Neural cell (in vitro differentiated cells): Measurements from ENCODE around the gene RASGRP2. TPM values are rescaled to one million over a fixed set of nuclear protein-coding genes. Genes with fewer than 3 reads are reported as not detected.

Source experiments
- H2AFZ ChIP-seq: fragments of 200-600, 300-800 bp; sonication (generic), shearing (Covaris generic); 2 replicates; pipeline ENCODE4 v1.6.0; 2014; ENCODE audit warnings: low read depth, mild to moderate bottlenecking, antibody characterized with exemption, low read length, moderate library complexity
- H3F3A ChIP-seq: fragments of 200-600 bp; shearing (Covaris generic); 2 replicates; pipeline ENCODE4 v1.6.1; 2016; ENCODE audit warnings: mild to moderate bottlenecking, moderate library complexity, mixed read lengths, antibody characterized with exemption, low read length; ENCODE audit not compliant: insufficient read depth, poor library complexity, severe bottlenecking
- H3K27ac ChIP-seq: fragments of 200-600, 300-800 bp; sonication (generic), shearing (Covaris generic); 2 replicates; pipeline ENCODE4 v1.5.1; 2014; ENCODE audit warnings: mild to moderate bottlenecking, low read length, moderate library complexity
- H3K27me3 ChIP-seq: fragments of 300-800, 200-600 bp; sonication (generic), shearing (Covaris generic); 2 replicates; pipeline ENCODE4 v1.6.0; 2014; ENCODE audit warnings: mild to moderate bottlenecking, low read depth, low read length, moderate library complexity; ENCODE audit not compliant: insufficient read depth
- H3K36me3 ChIP-seq: fragments of 300-800, 200-600 bp; sonication (generic), shearing (Covaris generic); 2 replicates; pipeline ENCODE4 v1.5.1; 2014; ENCODE audit warnings: mild to moderate bottlenecking, antibody characterized with exemption, low read length, moderate library complexity; ENCODE audit not compliant: insufficient read depth
- H3K4me2 ChIP-seq: fragments of 300-800, 200-600 bp; sonication (generic), shearing (Covaris generic); 2 replicates; pipeline ENCODE4 v1.6.0; 2014; ENCODE audit warnings: mild to moderate bottlenecking, low read length
- H3K4me3 ChIP-seq: fragments of 300-800, 200-600 bp; sonication (generic), shearing (Covaris generic); 2 replicates; pipeline ENCODE4 v1.5.1; 2014; ENCODE audit warnings: mild to moderate bottlenecking, low read length, moderate library complexity
- H3K79me2 ChIP-seq: fragments of 200-600 bp; shearing (Covaris generic); replicated peaks from 2 replicates; pipeline ENCODE4 v1.6.0; 2014; ENCODE audit warnings: mild to moderate bottlenecking, low read length, moderate library complexity; ENCODE audit not compliant: insufficient read depth
- H3K9ac ChIP-seq: fragments of 300-800, 200-600 bp; sonication (generic), shearing (Covaris generic); 2 replicates; pipeline ENCODE4 v1.6.1; 2016; ENCODE audit warnings: mild to moderate bottlenecking, low read length, mixed read lengths
- H3K9me2 ChIP-seq: fragments of 200-600 bp; shearing (Covaris generic); 2 replicates; pipeline ENCODE4 v1.6.1; 2016; ENCODE audit warnings: mild to moderate bottlenecking, low read length, mixed read lengths; ENCODE audit not compliant: insufficient read depth
- H3K9me3 ChIP-seq: fragments of 200-600, 300-800 bp; sonication (generic), shearing (Covaris generic); 2 replicates; pipeline ENCODE4 v1.6.1; 2016; ENCODE audit warnings: mild to moderate bottlenecking, mixed run types, low read length, moderate library complexity, mixed read lengths
- H4K20me1 ChIP-seq: fragments of 200-600 bp; shearing (Covaris generic); 2 replicates; pipeline ENCODE4 v1.6.1; 2016; ENCODE audit warnings: mild to moderate bottlenecking, mixed run types; ENCODE audit not compliant: insufficient read depth
- EP300 ChIP-seq: fragments of 450-650 bp; conservative IDR thresholded peaks from 2 replicates; pipeline ENCODE4 v1.6.1; 2014; ENCODE audit warnings: antibody characterized with exemption, mild to moderate bottlenecking, moderate library complexity; ENCODE audit not compliant: poor library complexity, severe bottlenecking
- EZH2 ChIP-seq: fragments of 200-600, 300-800 bp; shearing (Covaris generic), sonication (generic); IDR thresholded peaks from 2 replicates; pipeline ENCODE4 v1.6.1; 2014; ENCODE audit warnings: antibody characterized with exemption, low read length, borderline replicate concordance, mild to moderate bottlenecking; ENCODE audit not compliant: insufficient read depth, poor library complexity, severe bottlenecking
- MXI1 ChIP-seq: fragments of 450-650 bp; conservative IDR thresholded peaks from 2 replicates; pipeline ENCODE4 v1.6.1; 2014; ENCODE audit warnings: antibody characterized with exemption, mild to moderate bottlenecking; ENCODE audit not compliant: poor library complexity, severe bottlenecking
- POLR2AphosphoS5 ChIP-seq: IDR thresholded peaks from 2 replicates; pipeline ENCODE4 v1.6.1; 2012
- RAD21 ChIP-seq: fragments of 450-650 bp; conservative IDR thresholded peaks from 2 replicates; pipeline ENCODE4 v1.6.1; 2014; ENCODE audit warnings: antibody characterized with exemption, mild to moderate bottlenecking, moderate library complexity
- SMC3 ChIP-seq: fragments of 450-650 bp; conservative IDR thresholded peaks from 2 replicates; pipeline ENCODE4 v1.6.1; 2014; ENCODE audit warnings: antibody characterized with exemption, mild to moderate bottlenecking, moderate library complexity; ENCODE audit not compliant: poor library complexity
- TAF1 ChIP-seq: IDR thresholded peaks from 2 replicates; pipeline ENCODE4 v1.6.1; 2012; ENCODE audit warnings: low read depth
- polyA plus RNA-seq: library from polyadenylated mRNA; depleted of rRNA; stranded (reverse); fragments of >200 nt; gene quantifications from 2 replicates; pipeline ENCODE4 v1.2.3, GENCODE V29; 2014
- TF ChIP-seq, protein P1 (sequence below): fragments of 450-650 bp; IDR thresholded peaks from 2 replicates; pipeline ENCODE4 v1.5.1; 2014; ENCODE audit warnings: antibody characterized with exemption, mild to moderate bottlenecking, moderate library complexity; ENCODE audit not compliant: poor library complexity, severe bottlenecking
- TF ChIP-seq, protein P2 (sequence below): IDR thresholded peaks from 2 replicates; pipeline ENCODE4 v1.6.1; 2012; ENCODE audit warnings: borderline replicate concordance

The RASGRP2 gene
- polyA plus RNA-seq, 1 donor from 2014 or later, result 4.5 TPM

DNA sequence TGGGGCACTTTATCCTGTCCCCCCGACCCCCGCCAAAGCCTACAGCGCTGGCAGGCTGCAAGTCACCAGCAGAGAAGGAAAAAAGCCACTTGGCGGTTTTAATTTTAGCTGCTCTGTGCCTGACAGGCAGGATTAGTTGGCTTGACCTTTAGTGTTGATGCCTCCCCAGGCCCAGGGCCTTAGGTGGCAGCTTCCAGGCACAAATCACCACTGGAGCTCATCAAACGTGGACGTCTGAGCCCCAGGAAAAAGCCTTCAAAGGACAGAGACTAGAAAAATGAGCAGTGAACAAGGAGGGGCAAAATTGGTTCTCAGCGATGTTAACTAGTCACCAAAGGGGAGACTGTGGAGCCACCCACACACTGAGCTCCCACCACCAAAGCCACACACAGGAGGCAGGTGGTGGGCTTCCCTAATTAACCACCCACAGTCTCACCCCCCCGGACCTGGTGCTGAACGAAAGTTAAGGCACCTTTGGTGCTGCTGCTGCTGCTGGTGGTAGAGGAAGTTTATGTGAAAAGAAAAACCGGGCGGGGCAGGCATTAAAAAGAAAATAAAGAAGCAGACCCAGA is 20.2 kb upstream of the RASGRP2 start:
- Histone ChIP-seq H3K9me2 (no peaks in the 10 kb centered on the region), H3F3A (no peaks in the 10 kb centered on the region), H3K79me2 (no peaks in the 10 kb centered on the region), H3K9me3 (no peaks in the 10 kb centered on the region), H3K36me3 (peaks cover 10% of the 10 kb centered on the region), H3K4me2 (no peak overlapping the region), H4K20me1 (peaks cover 5% of the 10 kb centered on the region), H3K9ac (no peak overlapping the region), H3K4me3 (no peak overlapping the region), H3K27me3 (no peaks in the 10 kb centered on the region), H2AFZ (no peak overlapping the region), H3K27ac (peak overlapping the region; percentile 68)
- TF ChIP-seq POLR2AphosphoS5, result no peak
- TF ChIP-seq, protein P1, sequence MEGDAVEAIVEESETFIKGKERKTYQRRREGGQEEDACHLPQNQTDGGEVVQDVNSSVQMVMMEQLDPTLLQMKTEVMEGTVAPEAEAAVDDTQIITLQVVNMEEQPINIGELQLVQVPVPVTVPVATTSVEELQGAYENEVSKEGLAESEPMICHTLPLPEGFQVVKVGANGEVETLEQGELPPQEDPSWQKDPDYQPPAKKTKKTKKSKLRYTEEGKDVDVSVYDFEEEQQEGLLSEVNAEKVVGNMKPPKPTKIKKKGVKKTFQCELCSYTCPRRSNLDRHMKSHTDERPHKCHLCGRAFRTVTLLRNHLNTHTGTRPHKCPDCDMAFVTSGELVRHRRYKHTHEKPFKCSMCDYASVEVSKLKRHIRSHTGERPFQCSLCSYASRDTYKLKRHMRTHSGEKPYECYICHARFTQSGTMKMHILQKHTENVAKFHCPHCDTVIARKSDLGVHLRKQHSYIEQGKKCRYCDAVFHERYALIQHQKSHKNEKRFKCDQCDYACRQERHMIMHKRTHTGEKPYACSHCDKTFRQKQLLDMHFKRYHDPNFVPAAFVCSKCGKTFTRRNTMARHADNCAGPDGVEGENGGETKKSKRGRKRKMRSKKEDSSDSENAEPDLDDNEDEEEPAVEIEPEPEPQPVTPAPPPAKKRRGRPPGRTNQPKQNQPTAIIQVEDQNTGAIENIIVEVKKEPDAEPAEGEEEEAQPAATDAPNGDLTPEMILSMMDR, result no peak
- no peak for TF ChIP-seq TAF1
- TF ChIP-seq RAD21, result no peak
- TF ChIP-seq MXI1, result no peak
- TF ChIP-seq EP300, result no peak
- TF ChIP-seq, protein P2, sequence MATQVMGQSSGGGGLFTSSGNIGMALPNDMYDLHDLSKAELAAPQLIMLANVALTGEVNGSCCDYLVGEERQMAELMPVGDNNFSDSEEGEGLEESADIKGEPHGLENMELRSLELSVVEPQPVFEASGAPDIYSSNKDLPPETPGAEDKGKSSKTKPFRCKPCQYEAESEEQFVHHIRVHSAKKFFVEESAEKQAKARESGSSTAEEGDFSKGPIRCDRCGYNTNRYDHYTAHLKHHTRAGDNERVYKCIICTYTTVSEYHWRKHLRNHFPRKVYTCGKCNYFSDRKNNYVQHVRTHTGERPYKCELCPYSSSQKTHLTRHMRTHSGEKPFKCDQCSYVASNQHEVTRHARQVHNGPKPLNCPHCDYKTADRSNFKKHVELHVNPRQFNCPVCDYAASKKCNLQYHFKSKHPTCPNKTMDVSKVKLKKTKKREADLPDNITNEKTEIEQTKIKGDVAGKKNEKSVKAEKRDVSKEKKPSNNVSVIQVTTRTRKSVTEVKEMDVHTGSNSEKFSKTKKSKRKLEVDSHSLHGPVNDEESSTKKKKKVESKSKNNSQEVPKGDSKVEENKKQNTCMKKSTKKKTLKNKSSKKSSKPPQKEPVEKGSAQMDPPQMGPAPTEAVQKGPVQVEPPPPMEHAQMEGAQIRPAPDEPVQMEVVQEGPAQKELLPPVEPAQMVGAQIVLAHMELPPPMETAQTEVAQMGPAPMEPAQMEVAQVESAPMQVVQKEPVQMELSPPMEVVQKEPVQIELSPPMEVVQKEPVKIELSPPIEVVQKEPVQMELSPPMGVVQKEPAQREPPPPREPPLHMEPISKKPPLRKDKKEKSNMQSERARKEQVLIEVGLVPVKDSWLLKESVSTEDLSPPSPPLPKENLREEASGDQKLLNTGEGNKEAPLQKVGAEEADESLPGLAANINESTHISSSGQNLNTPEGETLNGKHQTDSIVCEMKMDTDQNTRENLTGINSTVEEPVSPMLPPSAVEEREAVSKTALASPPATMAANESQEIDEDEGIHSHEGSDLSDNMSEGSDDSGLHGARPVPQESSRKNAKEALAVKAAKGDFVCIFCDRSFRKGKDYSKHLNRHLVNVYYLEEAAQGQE, result no peak
- TF ChIP-seq EZH2, result no peak
- TF ChIP-seq SMC3, result no peak

DNA sequence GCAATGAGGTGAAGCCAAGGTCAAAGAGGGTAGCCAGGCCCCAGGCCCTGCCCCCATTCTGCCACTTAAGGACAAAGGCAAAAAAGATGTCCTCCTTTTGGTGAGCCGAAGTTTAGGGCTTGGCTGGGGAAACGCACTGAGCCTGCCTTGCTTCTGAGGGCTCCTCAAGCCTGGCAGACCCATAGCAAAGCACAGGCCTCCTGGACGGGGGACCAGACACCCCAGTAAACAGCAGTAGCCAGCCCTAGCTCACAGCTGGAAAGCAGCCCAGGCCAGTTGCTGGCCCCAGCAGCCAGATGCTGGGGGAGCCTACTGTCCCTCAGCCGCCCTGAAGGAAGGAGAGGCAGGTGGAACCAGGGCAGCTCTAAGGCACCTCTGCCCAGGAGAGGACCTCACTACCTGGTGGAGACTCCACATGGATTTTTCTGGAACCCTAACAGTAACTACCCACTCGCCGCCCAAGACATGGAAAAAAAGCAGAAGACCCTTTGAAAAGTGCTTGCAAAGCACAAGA is 19.6 kb upstream of the RASGRP2 start:
- H3K79me2 ChIP-seq, result no peaks in the 10 kb centered on the region
- H3K36me3 ChIP-seq, result peaks cover 8% of the 10 kb centered on the region
- H3K4me3 ChIP-seq, result peak overlapping the region; percentile 23
- no peak overlapping the region for H2AFZ ChIP-seq
- H3K9me3 ChIP-seq, result no peaks in the 10 kb centered on the region
- no peak for TF ChIP-seq MXI1
- peak; percentile 17 for TF ChIP-seq POLR2AphosphoS5
- TF ChIP-seq, protein P2, result no peak
- TF ChIP-seq TAF1, result no peak
- TF ChIP-seq SMC3, result no peak
- TF ChIP-seq EZH2, result no peak
- H4K20me1 ChIP-seq, result peaks cover 5% of the 10 kb centered on the region
- H3K27me3 ChIP-seq, result no peaks in the 10 kb centered on the region
- no peaks in the 10 kb centered on the region for H3K9me2 ChIP-seq
- H3K4me2 ChIP-seq, result no peak overlapping the region
- H3K9ac ChIP-seq, result peak overlapping the region; percentile 31
- no peaks in the 10 kb centered on the region for H3F3A ChIP-seq
- peak overlapping the region; percentile 68 for H3K27ac ChIP-seq
